GM12878 (cell line): ENCODE measurements around the gene PRKAR2B. TPM values are rescaled to one million over a fixed set of nuclear protein-coding genes. Genes with fewer than 3 reads are reported as not detected.

Experiments
- ATAC-seq: fragments of 200-7000 bp; cut with Tn5 transposase; 3 replicates; pipeline ENCODE4 v1.9.1; 2020; ENCODE audit warnings: mild to moderate bottlenecking, moderate library complexity
- BruUV-seq: library from RNA; stranded (reverse); fragments of 400-500 nt; replicated peaks from 2 replicates; lab custom pipeline; 2021; lab: Mats Ljungman, UMichigan
- CTCF ChIA-PET: fragments of 300-600 bp; sonication (Branson Sonifier 250); formaldehyde crosslinking; extraction: SDS; loops from one replicate; lab custom pipeline; 2021; ENCODE audit warnings: inconsistent platforms; lab: Yijun Ruan, JAX
- POLR2A ChIA-PET: fragments of 350-600 bp; formaldehyde crosslinking; extraction: SDS; loops from one replicate; lab custom pipeline; 2021; ENCODE audit warnings: inconsistent platforms; lab: Charles Lee
- RAD21 ChIA-PET: fragments of 300-600 bp; sonication (Branson Sonifier 250); formaldehyde crosslinking; loops from one replicate; lab custom pipeline; 2023; ENCODE audit warnings: antibody characterized with exemption; ENCODE audit not compliant: unreplicated experiment; lab: Charles Lee
- SMC1A ChIA-PET: fragments of 300-600 bp; sonication (Branson Sonifier 250); formaldehyde crosslinking; loops from one replicate; lab custom pipeline; 2023; ENCODE audit not compliant: unreplicated experiment, uncharacterized antibody; lab: Charles Lee
- DNase-seq: peaks from one replicate; pipeline ENCODE4 v3.0.0-alpha.2; 2011; ENCODE audit warnings: low read depth, low spot score
- FAIRE-seq: peaks from 3 replicates; lab custom pipeline; 2011; peaks lifted over from hg19 to GRCh38; lab: Jason Lieb, UNC
- H2AFZ ChIP-seq: 2 replicates; pipeline ENCODE4 v1.6.0; 2011; ENCODE audit warnings: low read depth, low read length, control low read depth; ENCODE audit not compliant: control insufficient read depth
- H3K27ac ChIP-seq: 2 replicates; pipeline ENCODE4 v1.5.1; 2011; ENCODE audit warnings: control low read depth; ENCODE audit not compliant: control insufficient read depth, insufficient read depth
- H3K27me3 ChIP-seq, 2 experiments: replicated peaks in 1 of 2; 2 replicates each; pipeline versions ENCODE4 v1.6.0 to v1.6.1; 2011; ENCODE audit warnings: low read length in 1 of 2; ENCODE audit not compliant: control insufficient read depth in 2 of 2, insufficient read depth in 2 of 2
- H3K36me3 ChIP-seq, 2 experiments: 2 replicates each; pipeline ENCODE4 v1.5.1; 2011; ENCODE audit warnings: low read length in 1 of 2; ENCODE audit not compliant: control insufficient read depth in 2 of 2, insufficient read depth in 2 of 2
- H3K4me1 ChIP-seq: 2 replicates; pipeline ENCODE4 v1.6.1; 2011; ENCODE audit warnings: mild to moderate bottlenecking, low read length, moderate library complexity, mixed read lengths; ENCODE audit not compliant: control insufficient read depth, insufficient read depth
- H3K4me2 ChIP-seq: 2 replicates; pipeline ENCODE4 v1.6.0; 2011; ENCODE audit warnings: control low read depth; ENCODE audit not compliant: control insufficient read depth, insufficient read depth
- H3K4me3 ChIP-seq: fragments of 200-600 bp; sonication (generic); 2 replicates; pipeline ENCODE4 v1.5.1; 2016
- H3K79me2 ChIP-seq: 2 replicates; pipeline ENCODE4 v1.6.0; 2011; ENCODE audit warnings: low read length; ENCODE audit not compliant: control insufficient read depth, insufficient read depth
- H3K9ac ChIP-seq: 2 replicates; pipeline ENCODE4 v1.8.0; 2011; ENCODE audit warnings: low read length, control low read depth, mixed read lengths; ENCODE audit not compliant: control insufficient read depth, insufficient read depth
- H3K9me3 ChIP-seq: replicated peaks from 3 replicates; pipeline ENCODE4 v1.5.1; 2011; ENCODE audit warnings: mild to moderate bottlenecking, low read length; ENCODE audit not compliant: control insufficient read depth, insufficient read depth
- H4K20me1 ChIP-seq: 2 replicates; pipeline ENCODE4 v1.6.0; 2011; ENCODE audit not compliant: control insufficient read depth, insufficient read depth
- CBX5 ChIP-seq: sonication (generic); IDR thresholded peaks from 2 replicates; pipeline ENCODE4 v1.6.1; 2016; ENCODE audit warnings: low read depth, moderate library complexity, mild to moderate bottlenecking, inconsistent platforms
- DPF2 ChIP-seq: fragments of 450-650 bp; IDR thresholded peaks from 2 replicates; pipeline ENCODE4 v1.6.1; 2017; ENCODE audit warnings: mild to moderate bottlenecking
- HDAC6 ChIP-seq: fragments of 200-600 bp; sonication (generic); IDR thresholded peaks from one replicate; pipeline ENCODE4 v1.8.0; 2017; ENCODE audit warnings: antibody characterized with exemption; ENCODE audit not compliant: unreplicated experiment
- IKZF2 ChIP-seq, 2 experiments: fragments of 450-650 bp; IDR thresholded peaks; 2 replicates each; pipeline ENCODE4 v1.6.1; 2017; ENCODE audit warnings: mild to moderate bottlenecking in 2 of 2, moderate library complexity in 2 of 2
- IRF4 ChIP-seq: IDR thresholded peaks from 2 replicates; pipeline ENCODE4 v1.6.1; 2011; ENCODE audit warnings: low read depth, low read length
- KDM1A ChIP-seq: fragments of 200-600 bp; sonication (generic); IDR thresholded peaks from 2 replicates; pipeline ENCODE4 v1.6.1; 2016; ENCODE audit warnings: borderline replicate concordance
- KLF5 ChIP-seq: fragments of 450-650 bp; IDR thresholded peaks from 2 replicates; pipeline ENCODE4 v1.6.1; 2014; ENCODE audit warnings: mild to moderate bottlenecking; ENCODE audit not compliant: partially characterized antibody
- MXI1 ChIP-seq: fragments of 150-350 bp; IDR thresholded peaks from 2 replicates; pipeline ENCODE4 v1.6.1; 2011; ENCODE audit warnings: low read depth, mild to moderate bottlenecking, inconsistent platforms, low read length, improper control_type of control experiment
- NR2C2 ChIP-seq: IDR thresholded peaks from 2 replicates; pipeline ENCODE4 v1.6.1; 2011; ENCODE audit warnings: borderline replicate concordance, low read depth; ENCODE audit not compliant: control insufficient read depth, insufficient read length
- PAX8 ChIP-seq: fragments of 450-650 bp; IDR thresholded peaks from 2 replicates; pipeline ENCODE4 v1.6.1; 2017; ENCODE audit warnings: mild to moderate bottlenecking, moderate library complexity
- SMAD5 ChIP-seq: IDR thresholded peaks from 2 replicates; pipeline ENCODE4 v1.6.1; 2016; ENCODE audit warnings: antibody characterized with exemption, low read depth
- SREBF2 ChIP-seq: IDR thresholded peaks from 2 replicates; pipeline ENCODE4 v1.6.1; 2012; ENCODE audit warnings: mild to moderate bottlenecking, low read length
- STAT1 ChIP-seq: fragments of 450-650 bp; conservative IDR thresholded peaks from 2 replicates; pipeline ENCODE4 v1.6.1; 2014; ENCODE audit warnings: antibody characterized with exemption, mild to moderate bottlenecking
- TCF7 ChIP-seq: IDR thresholded peaks from 2 replicates; pipeline ENCODE4 v1.6.1; 2014; ENCODE audit warnings: antibody characterized with exemption, borderline replicate concordance
- WGBS: methylation state at CpG from one replicate; pipeline ENCODE4 v1.1.6; 2016; ENCODE audit warnings: low lambda C conversion rate; ENCODE audit not compliant: insufficient replicate concordance, insufficient coverage; ENCODE audit errors: missing lambda C conversion rate; 5-methylcytosine and 5-hydroxymethylcytosine counted together
- in situ Hi-C: fragments of 300-500 bp; cut with MboI; formaldehyde crosslinking; loops from 9 replicates; pipeline ENCODE4 v1.14.3; 2018; ENCODE audit warnings: mixed read lengths
- intact Hi-C: fragments of 100-400 bp; cut with micrococcal nuclease; formaldehyde crosslinking; loops from one replicate; pipeline ENCODE4 v1.14.2; 2022; ENCODE audit not compliant: unreplicated experiment
- polyA plus RNA-seq, 11 experiments: library from polyadenylated mRNA; depleted of rRNA in 4 of 11; unstranded in 6 of 11; stranded (reverse) in 5 of 11; fragments of >200 nt; fragmentation: Nextera tagmentation in 4 of 11; fragmentation: Illumina TruSeq in 1 of 11; extraction: Ambion mirVana in 4 of 11; extraction: Trizol in 1 of 11; gene quantifications; 1 replicate in 1 of 11; 2 replicates in 10 of 11; pipeline versions ENCODE4 v1.2.1 to v1.2.3, GENCODE V29; 2011 to 2016; ENCODE audit warnings: inconsistent platforms in 2 of 11, missing spikeins in 2 of 11, low read depth in 1 of 11
- total RNA-seq, 4 experiments: library from RNA; depleted of rRNA in 3 of 4; stranded (reverse); fragments of >200 nt in 3 of 4; fragmentation: Illumina TruSeq in 1 of 4; extraction: Trizol in 1 of 4; gene quantifications; 2 replicates each; pipeline versions ENCODE4 v1.2.1 to v1.2.3, GENCODE V29; 2013 to 2021
- TF ChIP-seq, protein P1 (sequence below): fragments of 450-650 bp; IDR thresholded peaks from 2 replicates; pipeline ENCODE4 v1.6.1; 2017; ENCODE audit warnings: mild to moderate bottlenecking
- TF ChIP-seq, protein P2 (sequence below): fragments of 150-350 bp; IDR thresholded peaks from 2 replicates; pipeline ENCODE4 v1.6.1; 2014; ENCODE audit warnings: mild to moderate bottlenecking, low read depth, low read length

PRKAR2B gene
- total and polyA plus RNA-seq, 10 of the 15 experiments (the other 5 are each of a cell fraction or from before 2014, with no cell fraction given): 0.01 to 0.18 (median 0.04) TPM; not detected in 4

GRCh38 chr7:107002126-107002525 is 42.4 kb upstream of the PRKAR2B start:
- no peaks in the 10 kb centered on the region for H3K9me3 ChIP-seq
- H3K79me2 ChIP-seq: no peaks in the 10 kb centered on the region
- POLR2A ChIA-PET: no interaction called here
- no peaks in the 10 kb centered on the region for H3K36me3 ChIP-seq
- DNase-seq (no peak), ATAC-seq (no peak), FAIRE-seq (no peak)
- intact Hi-C loops: no loop called here
- in situ Hi-C loops: no loop called here
- no peak overlapping the region for H2AFZ ChIP-seq
- H3K4me2 ChIP-seq: no peak overlapping the region
- SMC1A ChIA-PET: no interaction called here
- H3K27ac ChIP-seq: no peak overlapping the region
- RAD21 ChIA-PET: no interaction called here
- BruUV-seq: no TSS peak
- 33% methylated on average over 4 of the region's 4 CpGs for WGBS
- CTCF ChIA-PET: no interaction called here
- no peaks in the 10 kb centered on the region for H3K27me3 ChIP-seq
- H3K4me3 ChIP-seq: no peak overlapping the region
- no peak overlapping the region for H3K9ac ChIP-seq
- no peaks in the 10 kb centered on the region for H4K20me1 ChIP-seq
- TF ChIP-seq HDAC6 (no peak), MXI1 (no peak), STAT1 (no peak), KLF5 (no peak)
- TF ChIP-seq, protein P1, sequence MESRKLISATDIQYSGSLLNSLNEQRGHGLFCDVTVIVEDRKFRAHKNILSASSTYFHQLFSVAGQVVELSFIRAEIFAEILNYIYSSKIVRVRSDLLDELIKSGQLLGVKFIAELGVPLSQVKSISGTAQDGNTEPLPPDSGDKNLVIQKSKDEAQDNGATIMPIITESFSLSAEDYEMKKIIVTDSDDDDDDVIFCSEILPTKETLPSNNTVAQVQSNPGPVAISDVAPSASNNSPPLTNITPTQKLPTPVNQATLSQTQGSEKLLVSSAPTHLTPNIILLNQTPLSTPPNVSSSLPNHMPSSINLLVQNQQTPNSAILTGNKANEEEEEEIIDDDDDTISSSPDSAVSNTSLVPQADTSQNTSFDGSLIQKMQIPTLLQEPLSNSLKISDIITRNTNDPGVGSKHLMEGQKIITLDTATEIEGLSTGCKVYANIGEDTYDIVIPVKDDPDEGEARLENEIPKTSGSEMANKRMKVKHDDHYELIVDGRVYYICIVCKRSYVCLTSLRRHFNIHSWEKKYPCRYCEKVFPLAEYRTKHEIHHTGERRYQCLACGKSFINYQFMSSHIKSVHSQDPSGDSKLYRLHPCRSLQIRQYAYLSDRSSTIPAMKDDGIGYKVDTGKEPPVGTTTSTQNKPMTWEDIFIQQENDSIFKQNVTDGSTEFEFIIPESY: no peak
- no peaks in the 10 kb centered on the region for H3K4me1 ChIP-seq

DNA sequence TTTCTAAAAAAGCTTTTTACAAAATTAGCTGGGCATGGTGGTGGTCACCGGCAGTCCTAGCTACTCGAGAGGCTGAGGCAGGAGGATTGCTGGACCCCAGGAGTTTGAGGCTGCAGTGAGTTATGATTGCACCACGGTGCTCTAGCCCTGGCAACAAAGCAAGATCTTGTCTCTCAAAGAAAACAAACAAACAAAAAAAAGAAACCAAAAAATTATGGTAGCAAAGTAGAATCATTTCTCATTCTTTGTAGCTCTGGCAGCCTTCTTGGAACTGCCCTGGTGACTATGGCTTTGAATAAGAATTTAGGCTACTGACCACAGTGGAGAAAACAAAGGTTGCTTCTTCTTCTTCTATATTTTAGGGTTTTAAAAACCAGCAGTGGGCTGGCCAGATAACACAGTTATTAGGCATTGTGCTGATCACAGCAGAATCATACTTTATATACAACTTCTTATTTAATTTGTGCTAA is 41.9 kb upstream of the PRKAR2B start:
- in situ Hi-C loops: no loop called here

More for the DNA sequence above, 41.9 kb upstream of the PRKAR2B start:
- intact Hi-C loops: no loop called here
- H3K9me3 ChIP-seq: no peaks in the 10 kb centered on the region
- no TSS peak for BruUV-seq
- H4K20me1 ChIP-seq: no peaks in the 10 kb centered on the region
- CTCF ChIA-PET: no interaction called here
- H3K36me3 ChIP-seq: no peaks in the 10 kb centered on the region
- no peak for ATAC-seq
- DNase-seq: no peak
- no peak for FAIRE-seq
- SMC1A ChIA-PET: no interaction called here
- no peak overlapping the region for H2AFZ ChIP-seq
- 49% methylated on average over 3 of the region's 3 CpGs for WGBS
- H3K4me1 ChIP-seq: no peaks in the 10 kb centered on the region
- H3K4me2 ChIP-seq: no peak overlapping the region
- no peaks in the 10 kb centered on the region for H3K79me2 ChIP-seq
- no peaks in the 10 kb centered on the region for H3K27me3 ChIP-seq
- POLR2A ChIA-PET: no interaction called here
- RAD21 ChIA-PET: no interaction called here
- no peak for TF ChIP-seq IKZF2 (IDR thresholded peaks at IDR 0.05)
- no peak for TF ChIP-seq SREBF2
- TF ChIP-seq PAX8: no peak
- TF ChIP-seq DPF2: no peak
- TF ChIP-seq MXI1: no peak
- TF ChIP-seq, protein P2, sequence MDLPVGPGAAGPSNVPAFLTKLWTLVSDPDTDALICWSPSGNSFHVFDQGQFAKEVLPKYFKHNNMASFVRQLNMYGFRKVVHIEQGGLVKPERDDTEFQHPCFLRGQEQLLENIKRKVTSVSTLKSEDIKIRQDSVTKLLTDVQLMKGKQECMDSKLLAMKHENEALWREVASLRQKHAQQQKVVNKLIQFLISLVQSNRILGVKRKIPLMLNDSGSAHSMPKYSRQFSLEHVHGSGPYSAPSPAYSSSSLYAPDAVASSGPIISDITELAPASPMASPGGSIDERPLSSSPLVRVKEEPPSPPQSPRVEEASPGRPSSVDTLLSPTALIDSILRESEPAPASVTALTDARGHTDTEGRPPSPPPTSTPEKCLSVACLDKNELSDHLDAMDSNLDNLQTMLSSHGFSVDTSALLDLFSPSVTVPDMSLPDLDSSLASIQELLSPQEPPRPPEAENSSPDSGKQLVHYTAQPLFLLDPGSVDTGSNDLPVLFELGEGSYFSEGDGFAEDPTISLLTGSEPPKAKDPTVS: no peak
- no peak for TF ChIP-seq IRF4
- no peak for TF ChIP-seq SMAD5
- no peak for TF ChIP-seq KDM1A
- TF ChIP-seq CBX5: no peak
- TF ChIP-seq TCF7: no peak
- TF ChIP-seq NR2C2: no peak
- no peak overlapping the region for H3K9ac ChIP-seq
- no peak overlapping the region for H3K27ac ChIP-seq
- H3K4me3 ChIP-seq: no peak overlapping the region
